Pancreas (tissue), 10 donors: Measurements from ENCODE around the gene RNH1. TPM values are rescaled to one million over a fixed set of nuclear protein-coding genes. Genes with fewer than 3 reads are reported as not detected.

Source experiments
- ATAC-seq, 4 donors: fragments of 200-7000 bp; cut with Tn5 transposase; one replicate each; pipeline versions ENCODE4 v1.8.0 to v1.9.1; 2020; ENCODE audit warnings: mild to moderate bottlenecking in 4 of 4, moderate library complexity in 4 of 4
- DNase-seq, 6 donors: peaks; one replicate each; pipeline ENCODE4 v3.0.0-alpha.2; 2020
- FAIRE-seq: peaks from 2 replicates; lab custom pipeline; 2012; peaks lifted over from hg19 to GRCh38; lab: Jason Lieb, UNC
- H3K27ac ChIP-seq, 4 donors: fragments of 200-600 bp; sonication (generic); 1 replicate in 3 of 4; 2 replicates in 1 of 4; pipeline versions ENCODE4 v1.5.0 to v1.8.0; 2020
- H3K27me3 ChIP-seq, 4 donors: fragments of 200-600 bp; one replicate each; pipeline ENCODE4 v1.8.0; 2021
- H3K36me3 ChIP-seq, 3 donors: fragments of 200-600 bp; sonication (generic) in 1 of 3; one replicate each; pipeline versions ENCODE4 v1.5.0 to v1.8.0; 2020 to 2021
- H3K4me1 ChIP-seq, 3 donors: fragments of 200-600 bp; one replicate each; pipeline ENCODE4 v1.8.0; 2021
- H3K4me3 ChIP-seq, 4 donors: fragments of 200-600 bp; sonication (generic) in 2 of 4; one replicate each; pipeline versions ENCODE4 v1.5.0 to v1.8.0; 2020 to 2021
- H3K9me3 ChIP-seq, 4 donors: fragments of 200-600 bp; one replicate each; pipeline ENCODE4 v1.8.0; 2021
- CTCF ChIP-seq, 4 donors: fragments of 200-600 bp; sonication (generic) in 3 of 4; IDR thresholded peaks; one replicate each; pipeline versions ENCODE4 v1.5.0 to v1.8.0; 2021; ENCODE audit warnings: antibody characterized with exemption in 4 of 4
- WGBS, 2 donors: extraction: QIAGEN DNeasy Blood & Tissue Kit; methylation state at CpG; one replicate each; pipeline ENCODE4 v1.1.7; 2013; 5-methylcytosine and 5-hydroxymethylcytosine counted together
- intact Hi-C, 3 donors: fragments of 100-400 bp; cut with DNase I; formaldehyde crosslinking; loops; one replicate each; pipeline versions ENCODE4 v1.11.1 to v1.14.2; 2022
- polyA plus RNA-seq, 2 donors: library from polyadenylated mRNA; stranded (reverse); fragments of 200-250 nt; gene quantifications; one replicate each; pipeline ENCODE4 v1.2.3, GENCODE V29; 2013
- total RNA-seq, 6 donors: library from RNA; stranded (reverse); fragmentation: NEBNext Ultra II Directional in 4 of 6; extraction: Animal tissue kit (Norgen Biotek cat#: 25700) in 4 of 6; gene quantifications; one replicate each; pipeline versions ENCODE4 v1.2.1 to v1.2.4, GENCODE V29; 2021 to 2023
- donor health status: healthy with polysubstance abuse.
- donor health status: DM: no; HTN: no; CAD: no; lungs with moderate emphysema.
- donor health status: DM: no; HTN: no; CAD: no.
- donor health status: control.
- donor health status: control.
- donor health status: Bipolar disorder and iron deficiency.
- donor health status: DM: yes; HTN: yes; CAD: no.
- donor health status: DM: no; HTN: no; CAD: no.
- donor health status: DM: no; HTN: no; CAD: no.
- donor health status: DM: yes; HTN: yes; CAD: no.

Gene RNH1
- total and polyA plus RNA-seq, 8 donors = 38.9 to 87.7 (median 63.9) TPM

- TF ChIP-seq CTCF (IDR thresholded peaks at IDR 0.05) = no peak
- no peak for ATAC-seq
- intact Hi-C loops = no loop called here
- WGBS, 2 donors = 77 to 87% methylated on average over 16 to 18 of the region's 18 CpGs
- Histone ChIP-seq H3K9me3 (no peaks in the 10 kb centered on the region), H3K27ac (no peak overlapping the region), H3K36me3 (peaks cover 0 to 12% (median 8%) of the 10 kb centered on the region in 3 donors), H3K4me1 (peaks cover 0 to 4% (median 0%) of the 10 kb centered on the region in 3 donors), H3K27me3 (no peaks in the 10 kb centered on the region), H3K4me3 (no peak overlapping the region)
- peak in 3 of 6 donors; percentile 31 to 71 (median 54) for DNase-seq
- no peak for FAIRE-seq
Measured at GRCh38 chr11:529728-530411, 22.8 kb upstream of the RNH1 start.

- H3K9me3 ChIP-seq = no peaks in the 10 kb centered on the region
- no peaks in the 10 kb centered on the region for H3K27me3 ChIP-seq
- intact Hi-C loops = no loop called here
- no peak overlapping the region for H3K27ac ChIP-seq
- peaks cover 0 to 2% (median 0%) of the 10 kb centered on the region in 3 donors for H3K4me1 ChIP-seq
- H3K36me3 ChIP-seq = peaks cover 0 to 12% (median 8%) of the 10 kb centered on the region in 3 donors
- FAIRE-seq (no peak), DNase-seq (peak in 3 of 6 donors; percentile 27 to 73 (median 54)), ATAC-seq (no peak)
- no peak for TF ChIP-seq CTCF (IDR thresholded peaks at IDR 0.05)
- 70 to 78% methylated on average over 29 of the region's 29 CpGs for WGBS, 2 donors
- H3K4me3 ChIP-seq = no peak overlapping the region
Measured at GRCh38 chr11:528815-529727, 22.0 kb upstream of the RNH1 start.

GRCh38 chr11:528166-528814 lies 21.2 kb upstream of the RNH1 start:
- FAIRE-seq (no peak), ATAC-seq (no peak)
- intact Hi-C loops = no loop called here

GRCh38 chr11:526192-526591 lies 19.1 kb upstream of the RNH1 start:
- Histone ChIP-seq H3K4me3 (no peak overlapping the region), H3K36me3 (no peaks in the 10 kb centered on the region), H3K4me1 (no peaks in the 10 kb centered on the region), H3K27ac (no peak overlapping the region), H3K27me3 (no peaks in the 10 kb centered on the region), H3K9me3 (no peaks in the 10 kb centered on the region)
- DNase-seq = peak in 1 of 6 donors; percentile 23
- 73 to 85% methylated on average over 17 of the region's 17 CpGs for WGBS, 2 donors
- no peak for TF ChIP-seq CTCF (IDR thresholded peaks at IDR 0.05)
- intact Hi-C loops = no loop called here
- no peak for ATAC-seq
- no peak for FAIRE-seq

More at GRCh38 chr11:528166-528814, 21.2 kb upstream of the RNH1 start:
- WGBS, 2 donors = 73 to 84% methylated on average over 30 of the region's 30 CpGs
- H3K9me3 ChIP-seq = no peaks in the 10 kb centered on the region
- H3K36me3 ChIP-seq = peaks cover 0 to 12% (median 8%) of the 10 kb centered on the region in 3 donors
- H3K4me3 ChIP-seq = no peak overlapping the region
- H3K27ac ChIP-seq = no peak overlapping the region
- no peaks in the 10 kb centered on the region for H3K27me3 ChIP-seq
- H3K4me1 ChIP-seq = no peaks in the 10 kb centered on the region
- peak in 2 of 6 donors; percentile 25 to 64 for DNase-seq
- no peak for TF ChIP-seq CTCF (IDR thresholded peaks at IDR 0.05)
